IMR-90 (cell line): ENCODE results near the gene CCDC69.

Experiments
- BHLHE40 ChIP-seq: fragments of 150-350 bp; IDR thresholded peaks from 2 replicates; pipeline ENCODE4 v1.6.1; 2016; ENCODE audit warnings: mild to moderate bottlenecking, low read depth, low read length
- CEBPB ChIP-seq: IDR thresholded peaks from 2 replicates; pipeline ENCODE4 v1.6.1; 2012; ENCODE audit warnings: low read depth, low read length, improper control_type of control experiment
- CTCF ChIP-seq: conservative IDR thresholded peaks from 2 replicates; pipeline ENCODE4 v1.5.1; 2012; ENCODE audit warnings: mild to moderate bottlenecking, low read depth, low read length, improper control_type of control experiment

- TF ChIP-seq CEBPB (no peak), BHLHE40 (no peak), CTCF (no peak)
These were observed 31.3 kb downstream of the CCDC69 start for GRCh38 chr5:151192626-151193025.
